ENCODE measurements around the gene CASR.

Gene CASR

DNA sequence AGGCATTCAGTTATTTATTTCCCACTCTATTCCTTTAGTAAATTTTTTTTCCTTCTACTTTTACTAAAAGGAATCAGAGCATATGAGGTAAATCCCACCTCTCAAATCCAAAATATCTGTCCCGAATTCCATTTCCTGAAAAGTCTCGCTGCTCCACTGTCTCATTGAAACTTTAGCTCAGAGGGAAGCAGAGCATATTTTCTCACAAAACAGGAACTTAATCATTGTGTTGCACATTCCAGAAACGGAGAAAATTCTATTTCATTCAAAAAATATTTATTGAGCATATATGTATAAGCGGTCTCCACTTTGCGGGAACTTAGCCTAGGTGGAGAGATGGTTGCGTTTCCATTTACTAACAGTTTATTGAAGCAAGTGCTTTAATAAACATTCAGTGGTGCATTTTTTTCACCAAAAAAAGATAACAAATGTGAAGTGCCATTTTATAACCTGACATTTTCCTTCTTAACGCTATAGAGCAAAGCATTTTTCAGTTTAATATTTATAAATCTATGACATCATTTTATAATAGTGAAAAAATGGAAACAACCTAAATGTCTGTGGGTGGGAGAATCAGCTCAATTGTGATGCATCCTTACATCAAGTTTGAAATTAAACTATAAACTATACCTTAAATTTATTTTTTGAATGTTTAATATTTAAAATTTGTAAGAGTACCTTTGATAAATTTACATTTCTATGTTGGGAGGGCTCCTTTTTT, 74.3 kb downstream of the CASR start:
- no peaks in the 10 kb centered on the region for H3K36me3 ChIP-seq (ENCODE audit: control insufficient read depth in 2 of 2, insufficient read depth in 1 of 2, low read length in 2 of 2)
- no peaks in the 10 kb centered on the region for H3K9me3 ChIP-seq (ENCODE audit: control insufficient read depth, insufficient read depth, low read depth, low read length)
- ChIA-PET POLR2A (interaction anchor here (1.7 kb wide), 1 partner anchor 156 kb away, joined by 6 read pairs; no protein-coding TSS in a partner anchor), CTCF (interaction anchor here (0.7 to 2.7 kb wide), 7 partner anchors 99 to 713 kb away, joined by 3 to 20 read pairs (median 3); no protein-coding TSS in a partner anchor)
- no peak overlapping the region for H3K27ac ChIP-seq (ENCODE audit: extremely low read depth, low read depth, low read length)
- TF ChIP-seq YY2 (tag by site-specific recombination; IDR thresholded peaks at IDR 0.05) = no peak
- TF ChIP-seq, protein P1, sequence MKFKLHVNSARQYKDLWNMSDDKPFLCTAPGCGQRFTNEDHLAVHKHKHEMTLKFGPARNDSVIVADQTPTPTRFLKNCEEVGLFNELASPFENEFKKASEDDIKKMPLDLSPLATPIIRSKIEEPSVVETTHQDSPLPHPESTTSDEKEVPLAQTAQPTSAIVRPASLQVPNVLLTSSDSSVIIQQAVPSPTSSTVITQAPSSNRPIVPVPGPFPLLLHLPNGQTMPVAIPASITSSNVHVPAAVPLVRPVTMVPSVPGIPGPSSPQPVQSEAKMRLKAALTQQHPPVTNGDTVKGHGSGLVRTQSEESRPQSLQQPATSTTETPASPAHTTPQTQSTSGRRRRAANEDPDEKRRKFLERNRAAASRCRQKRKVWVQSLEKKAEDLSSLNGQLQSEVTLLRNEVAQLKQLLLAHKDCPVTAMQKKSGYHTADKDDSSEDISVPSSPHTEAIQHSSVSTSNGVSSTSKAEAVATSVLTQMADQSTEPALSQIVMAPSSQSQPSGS (tag by site-specific recombination; IDR thresholded peaks at IDR 0.05; ENCODE audit: low read depth) = 0 out of 2 replicates have a peak, but pooled peaks have one; percentile 31
- no peak overlapping the region for H3K4me3 ChIP-seq (ENCODE audit: low read depth, low read length)
- no peaks in the 10 kb centered on the region for H3K4me1 ChIP-seq (ENCODE audit: control insufficient read depth, insufficient read depth, low read length)

DNA sequence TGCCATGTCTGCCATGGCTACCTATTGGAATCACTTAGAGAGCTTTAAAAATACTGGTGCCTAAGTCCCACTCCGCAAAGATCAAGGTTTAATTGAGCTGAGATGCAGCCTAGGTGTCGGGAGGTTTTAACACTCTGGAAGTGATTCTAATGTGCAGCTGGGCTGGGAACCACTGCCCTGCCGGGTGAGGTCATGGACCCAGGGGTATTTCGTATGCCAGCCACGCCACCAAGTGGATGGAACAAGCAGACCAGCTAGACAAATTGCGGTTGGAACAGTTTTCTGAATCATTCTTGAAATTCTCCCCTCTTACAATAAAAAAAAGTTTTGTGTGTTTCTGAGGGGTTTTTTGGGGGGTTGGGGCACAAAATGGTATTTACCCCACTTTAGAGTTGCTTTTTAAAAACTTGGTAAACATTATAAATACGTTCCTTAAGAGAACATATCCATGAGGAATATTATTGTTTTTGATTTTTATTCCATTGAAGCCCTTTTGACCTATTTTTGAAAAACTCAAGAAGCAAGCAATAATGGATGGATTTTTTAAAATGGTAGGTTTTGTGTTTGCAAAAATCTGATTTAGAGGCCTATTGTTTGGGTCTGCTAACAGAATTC, 75.4 kb downstream of the CASR start:
- TF ChIP-seq, protein P2, sequence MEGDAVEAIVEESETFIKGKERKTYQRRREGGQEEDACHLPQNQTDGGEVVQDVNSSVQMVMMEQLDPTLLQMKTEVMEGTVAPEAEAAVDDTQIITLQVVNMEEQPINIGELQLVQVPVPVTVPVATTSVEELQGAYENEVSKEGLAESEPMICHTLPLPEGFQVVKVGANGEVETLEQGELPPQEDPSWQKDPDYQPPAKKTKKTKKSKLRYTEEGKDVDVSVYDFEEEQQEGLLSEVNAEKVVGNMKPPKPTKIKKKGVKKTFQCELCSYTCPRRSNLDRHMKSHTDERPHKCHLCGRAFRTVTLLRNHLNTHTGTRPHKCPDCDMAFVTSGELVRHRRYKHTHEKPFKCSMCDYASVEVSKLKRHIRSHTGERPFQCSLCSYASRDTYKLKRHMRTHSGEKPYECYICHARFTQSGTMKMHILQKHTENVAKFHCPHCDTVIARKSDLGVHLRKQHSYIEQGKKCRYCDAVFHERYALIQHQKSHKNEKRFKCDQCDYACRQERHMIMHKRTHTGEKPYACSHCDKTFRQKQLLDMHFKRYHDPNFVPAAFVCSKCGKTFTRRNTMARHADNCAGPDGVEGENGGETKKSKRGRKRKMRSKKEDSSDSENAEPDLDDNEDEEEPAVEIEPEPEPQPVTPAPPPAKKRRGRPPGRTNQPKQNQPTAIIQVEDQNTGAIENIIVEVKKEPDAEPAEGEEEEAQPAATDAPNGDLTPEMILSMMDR (tag by site-specific recombination; IDR thresholded peaks at IDR 0.05) = peak; percentile 65
- no peak; the same call in 1 of the 2 replicates for TF ChIP-seq ZNF660 (tag by site-specific recombination; IDR thresholded peaks at IDR 0.05)
- no peak for TF ChIP-seq ZNF670 (tag by site-specific recombination; IDR thresholded peaks at IDR 0.05; ENCODE audit: low read depth)
- TF ChIP-seq, protein P1 (tag by site-specific recombination; IDR thresholded peaks at IDR 0.05; ENCODE audit: low read depth) = peak; percentile 8; the same call in 1 of the 2 replicates
- TF ChIP-seq ZNF311 (tag by site-specific recombination; IDR thresholded peaks at IDR 0.05; ENCODE audit: borderline replicate concordance) = no peak
- TF ChIP-seq ZNF2 (tag by site-specific recombination; IDR thresholded peaks at IDR 0.05) = 0 out of 2 replicates have a peak, but pooled peaks have one; percentile 24
- no peak for TF ChIP-seq ZBTB21 (tag by site-specific recombination; IDR thresholded peaks at IDR 0.05)
- 0 out of 2 replicates have a peak, but pooled peaks have one; percentile 21 for TF ChIP-seq ZNF629 (tag by site-specific recombination; IDR thresholded peaks at IDR 0.05)
- TF ChIP-seq ZNF335 (tag by site-specific recombination; conservative IDR thresholded peaks at IDR 0.05) = no peak
- TF ChIP-seq ZNF654 (tag by site-specific recombination; IDR thresholded peaks at IDR 0.05; ENCODE audit: low read depth) = peak; percentile 88
- TF ChIP-seq SCRT2 (tag by site-specific recombination; IDR thresholded peaks at IDR 0.05) = no peak
- TF ChIP-seq ZFP69B (tag by site-specific recombination; IDR thresholded peaks at IDR 0.05) = no peak
- CTCF ChIA-PET = interaction anchor here (0.5 to 2.7 kb wide), 9 partner anchors 21 to 709 kb away, joined by 3 to 20 read pairs (median 3); no protein-coding TSS in a partner anchor
- H3K4me1 ChIP-seq (ENCODE audit: control insufficient read depth, insufficient read depth, low read length) = no peaks in the 10 kb centered on the region

DNA sequence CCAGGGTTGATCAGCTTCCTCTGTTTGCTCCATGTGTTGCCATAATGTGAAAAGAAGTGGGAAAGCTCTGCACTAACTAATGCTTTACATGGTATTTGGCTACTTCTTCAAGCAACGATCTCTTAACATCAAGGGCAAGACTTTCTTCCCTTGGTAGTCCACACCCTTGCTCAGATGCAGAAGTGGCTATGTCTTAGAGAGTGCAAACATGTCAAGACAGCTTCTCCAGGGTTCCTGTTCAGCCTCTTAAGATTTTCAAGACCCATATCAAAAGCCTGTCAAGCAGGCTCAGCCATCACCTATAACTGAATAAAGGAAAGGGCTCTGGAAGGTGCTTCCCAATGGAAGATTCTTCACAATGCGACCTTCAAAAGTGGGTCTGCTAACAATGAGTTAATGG, 76.7 kb downstream of the CASR start:
- ChIA-PET POLR2A (interaction anchor here (0.6 kb wide), 1 partner anchor 86 kb away, joined by 3 read pairs; no protein-coding TSS in a partner anchor), CTCF (interaction anchor here (0.6 to 2.7 kb wide), 5 partner anchors 158 to 881 kb away, joined by 3 to 20 read pairs (median 3); partner anchors contain the start of gene POLQ)
- H3K4me1 ChIP-seq (ENCODE audit: control insufficient read depth, insufficient read depth, low read length) = no peaks in the 10 kb centered on the region
- H3K27ac ChIP-seq (ENCODE audit: extremely low read depth, low read depth, low read length) = no peak overlapping the region
- H3K4me3 ChIP-seq (ENCODE audit: low read depth, low read length) = no peak overlapping the region
- TF ChIP-seq GLI4 (tag by site-specific recombination; IDR thresholded peaks at IDR 0.05) = no peak
- TF ChIP-seq ZNF366 (tag by site-specific recombination; conservative IDR thresholded peaks at IDR 0.05) = no peak
- H3K9me3 ChIP-seq (ENCODE audit: control insufficient read depth, insufficient read depth, low read depth, low read length) = no peaks in the 10 kb centered on the region
- H3K36me3 ChIP-seq (ENCODE audit: control insufficient read depth in 2 of 2, insufficient read depth in 1 of 2, low read length in 2 of 2) = no peaks in the 10 kb centered on the region

More for the DNA sequence above, 75.4 kb downstream of the CASR start:
- Histone ChIP-seq H3K4me3 (ENCODE audit: low read depth, low read length) (no peak overlapping the region), H3K9me3 (ENCODE audit: control insufficient read depth, insufficient read depth, low read depth, low read length) (no peaks in the 10 kb centered on the region), H3K27ac (ENCODE audit: extremely low read depth, low read depth, low read length) (no peak overlapping the region), H3K36me3 (ENCODE audit: control insufficient read depth in 2 of 2, insufficient read depth in 1 of 2, low read length in 2 of 2) (no peaks in the 10 kb centered on the region)
- POLR2A ChIA-PET = interaction anchor here (1.7 kb wide), 1 partner anchor 157 kb away, joined by 6 read pairs; no protein-coding TSS in a partner anchor
